EL (cell line): Measurements from ENCODE around the gene LDB2.

Experiments used
- DNase-seq: peaks from one replicate; pipeline ENCODE4 v3.0.0-alpha.2; 2016

Gene LDB2

GRCh38 chr4:16750882-16751642 is 147.4 kb downstream of the LDB2 start:
- no peak for DNase-seq

DNA sequence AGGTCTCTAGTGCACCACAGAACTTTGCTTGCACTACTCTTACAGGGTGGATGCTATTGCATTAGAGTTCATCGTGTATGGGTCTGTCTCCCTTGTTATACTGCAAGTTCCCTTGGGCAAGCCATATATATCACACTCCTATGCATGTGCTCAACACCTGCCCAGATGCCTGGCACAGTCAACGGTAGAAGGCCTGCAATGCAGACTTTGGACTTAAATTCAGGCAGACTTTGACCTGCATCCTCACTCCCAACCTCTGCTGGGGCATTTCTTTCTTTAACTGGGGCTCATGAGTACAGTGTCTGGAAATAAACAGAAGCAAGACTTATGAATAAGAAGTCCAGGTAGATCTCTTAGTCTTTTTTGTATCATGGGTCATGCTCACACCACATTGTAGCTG is 148.2 kb downstream of the LDB2 start:
- DNase-seq = no peak

- no peak for DNase-seq
These were observed 152.6 kb downstream of the LDB2 start for GRCh38 chr4:16745887-16746286.

GRCh38 chr4:16745009-16745635 is 153.3 kb downstream of the LDB2 start:
- peak; percentile 56 for DNase-seq

DNA sequence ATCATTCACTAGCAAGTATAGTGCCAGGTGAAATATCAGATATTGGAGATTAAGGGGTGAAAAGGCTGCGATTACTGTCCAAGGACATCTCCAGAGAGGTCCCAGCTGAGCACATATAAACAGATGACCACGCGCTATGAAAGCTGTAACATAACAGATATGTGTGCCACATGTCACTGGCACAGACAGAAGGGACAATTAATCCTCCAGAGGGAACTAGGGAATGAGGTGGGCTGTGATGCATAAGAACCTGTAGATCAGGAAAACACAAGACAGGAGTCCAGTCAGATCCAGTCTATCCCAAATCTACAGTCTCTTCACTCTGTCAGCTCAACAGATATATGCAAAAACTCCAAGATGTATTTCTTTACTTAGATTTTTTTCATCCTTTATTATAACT is 157.2 kb downstream of the LDB2 start:
- no peak for DNase-seq

DNA sequence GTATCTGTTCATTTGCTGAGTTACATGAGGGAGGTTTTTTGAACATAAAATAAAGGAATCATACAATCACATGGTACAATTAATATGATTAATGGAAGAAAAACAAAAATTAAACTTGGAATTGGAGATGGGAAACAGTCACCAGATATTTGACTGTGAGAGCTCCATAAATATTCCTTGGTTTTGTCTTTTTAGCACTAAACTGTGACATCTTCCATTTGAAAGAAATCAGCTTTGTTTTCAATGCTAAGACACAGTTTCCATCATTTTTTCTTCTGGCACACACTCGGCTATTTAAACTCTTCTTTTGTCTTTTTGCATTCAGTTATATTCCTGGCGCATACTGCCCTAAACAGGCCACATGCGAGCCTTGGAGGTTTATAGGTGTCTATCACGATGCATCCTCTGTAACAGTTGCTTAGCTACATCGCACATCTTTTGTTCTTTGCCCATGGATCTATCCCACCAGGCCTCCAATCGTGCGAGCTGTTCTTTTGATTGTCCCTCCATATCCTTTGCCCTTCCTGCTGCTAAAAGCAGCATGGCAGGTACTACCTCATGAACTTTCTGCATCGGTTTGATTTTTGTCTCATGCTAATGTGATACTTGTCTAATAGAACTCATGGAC is 158.3 kb downstream of the LDB2 start:
- no peak for DNase-seq

GRCh38 chr4:16738558-16738957 is 159.9 kb downstream of the LDB2 start:
- DNase-seq = no peak

GRCh38 chr4:16733509-16733908 is 164.9 kb downstream of the LDB2 start:
- no peak for DNase-seq

DNA sequence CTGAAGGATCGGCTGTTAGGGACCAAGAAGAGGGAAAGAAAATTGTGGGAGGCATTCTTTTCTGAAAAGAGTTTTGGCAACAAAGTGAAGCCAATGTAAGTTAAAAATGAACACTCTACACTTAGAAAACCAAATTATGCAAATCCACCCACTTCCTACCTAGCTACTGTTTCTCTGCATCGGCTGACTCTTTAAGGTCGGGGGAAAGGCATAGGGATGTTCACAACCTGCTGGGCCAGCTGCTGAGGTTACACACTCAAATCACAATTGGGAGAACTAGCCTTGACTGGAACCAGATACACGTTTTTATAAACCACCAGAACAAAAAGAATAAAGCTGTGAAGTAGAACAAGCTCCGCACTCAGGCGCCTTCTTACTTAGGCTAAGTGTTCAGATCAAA is 165.7 kb downstream of the LDB2 start:
- DNase-seq = no peak

- no peak for DNase-seq
These were observed 166.6 kb downstream of the LDB2 start for GRCh38 chr4:16731776-16732380.

DNA sequence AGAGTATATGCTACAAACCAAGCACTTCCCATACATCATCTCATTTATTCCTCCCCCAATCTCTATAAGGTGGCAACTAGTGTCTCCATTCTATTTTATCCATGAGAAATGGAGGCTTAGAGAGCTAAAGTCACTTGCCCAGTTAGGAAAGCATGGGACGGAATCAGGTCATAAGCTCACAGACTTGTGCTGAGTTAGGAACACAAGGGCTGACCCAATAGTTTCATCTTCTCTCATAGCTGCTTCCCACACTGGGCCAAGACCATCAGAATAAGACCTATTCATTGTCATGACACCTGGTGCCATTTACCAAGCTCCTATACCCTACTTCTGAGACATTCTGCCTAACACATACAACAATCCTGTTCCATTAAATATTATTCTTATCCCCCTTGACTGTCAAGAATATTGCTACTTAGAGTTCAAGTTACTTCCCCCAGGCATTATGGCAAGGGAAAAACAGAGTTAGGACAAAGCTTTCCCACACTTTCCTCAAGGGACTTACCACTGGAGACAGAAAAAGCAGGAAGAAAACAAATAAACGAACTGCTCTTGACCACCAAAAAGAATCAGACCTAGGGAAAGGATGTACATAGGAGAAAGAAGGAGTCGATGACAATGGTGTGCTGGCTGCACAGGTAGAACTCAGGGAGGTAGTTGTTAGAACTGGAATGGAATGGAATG is 167.8 kb downstream of the LDB2 start:
- DNase-seq = no peak

DNA sequence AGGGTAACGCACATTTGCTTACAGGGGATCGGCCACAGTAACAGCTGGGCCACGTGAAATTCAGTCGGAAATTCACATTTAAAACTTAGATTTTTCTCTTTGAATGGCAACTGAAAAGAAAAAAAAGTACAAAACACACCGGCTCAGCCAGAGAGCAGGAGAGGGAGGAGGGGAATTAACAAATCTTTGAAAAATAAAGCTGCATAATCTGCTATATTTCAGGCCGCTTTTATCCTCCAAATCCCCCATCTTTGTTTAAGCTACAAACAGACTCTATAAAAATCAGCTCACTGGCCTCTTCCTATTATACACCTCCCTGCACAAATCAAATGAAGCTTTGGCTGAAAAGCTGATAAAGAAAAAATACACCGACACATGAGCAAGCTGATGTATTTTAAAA is 169.1 kb downstream of the LDB2 start:
- no peak for DNase-seq

DNA sequence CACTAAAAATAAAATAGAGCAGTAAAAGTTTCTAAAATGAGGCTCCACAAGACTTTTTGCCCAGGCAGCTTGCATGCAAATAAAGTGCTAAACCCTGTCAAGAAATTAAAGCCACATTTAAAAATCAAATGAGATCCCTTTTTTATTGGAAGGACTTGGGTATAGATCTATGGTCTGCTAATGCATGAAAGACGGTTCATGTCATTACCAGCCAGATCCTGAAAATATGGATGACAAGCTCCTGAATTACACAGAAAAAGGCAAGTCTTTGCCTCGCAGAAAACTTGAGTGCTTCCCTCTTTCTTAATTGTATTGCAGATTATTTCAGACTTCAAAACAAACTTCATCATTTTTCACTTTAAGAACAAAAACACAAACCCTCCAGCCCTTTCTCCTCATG is 169.6 kb downstream of the LDB2 start:
- no peak for DNase-seq

- DNase-seq = no peak
These were observed 170.3 kb downstream of the LDB2 start for GRCh38 chr4:16728111-16728510.

DNA sequence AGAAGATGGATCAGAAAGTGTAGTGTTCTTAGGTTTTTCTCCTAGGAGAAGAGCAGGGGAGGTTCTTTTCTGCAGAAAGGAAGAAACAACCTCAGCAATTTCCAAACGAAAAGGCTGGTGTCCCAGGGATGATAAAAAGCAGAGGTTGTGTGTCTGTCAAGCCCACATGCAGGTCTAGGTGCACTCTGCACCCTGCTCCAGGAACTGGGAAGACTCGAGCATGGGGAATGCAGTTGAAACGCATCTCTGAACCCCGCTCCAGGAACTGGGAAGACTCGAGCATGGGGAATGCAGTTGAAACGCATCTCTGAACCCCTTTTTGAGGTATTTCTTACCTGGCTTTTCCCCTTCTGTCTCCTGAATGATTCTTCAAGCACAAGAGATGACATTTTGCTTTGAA is 171.2 kb downstream of the LDB2 start:
- no peak for DNase-seq

GRCh38 chr4:16726368-16727050 is 171.9 kb downstream of the LDB2 start:
- no peak for DNase-seq

GRCh38 chr4:16725252-16725651 is 173.2 kb downstream of the LDB2 start:
- no peak for DNase-seq

DNA sequence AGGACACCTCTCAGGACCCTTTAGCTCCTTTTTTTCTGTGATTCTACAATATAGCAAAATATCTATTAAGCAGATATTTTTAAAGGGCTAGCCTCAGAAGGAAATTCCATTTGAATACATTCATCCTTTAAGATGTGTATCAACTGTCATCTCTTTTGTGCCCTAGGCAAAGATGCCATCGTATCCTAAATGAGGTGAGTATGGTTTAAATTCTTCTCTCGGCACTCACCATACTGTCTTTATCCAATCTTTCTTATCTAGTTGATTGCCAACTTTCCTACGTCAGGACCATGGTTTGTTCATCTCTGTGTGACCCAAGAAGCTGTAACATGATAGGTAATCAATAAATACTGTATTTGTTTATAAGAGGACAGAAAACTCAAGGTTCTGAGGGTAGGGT is 176.0 kb downstream of the LDB2 start:
- DNase-seq = peak; percentile 83

- DNase-seq = peak; percentile 87
These were observed 176.7 kb downstream of the LDB2 start for GRCh38 chr4:16721613-16722291.

DNA sequence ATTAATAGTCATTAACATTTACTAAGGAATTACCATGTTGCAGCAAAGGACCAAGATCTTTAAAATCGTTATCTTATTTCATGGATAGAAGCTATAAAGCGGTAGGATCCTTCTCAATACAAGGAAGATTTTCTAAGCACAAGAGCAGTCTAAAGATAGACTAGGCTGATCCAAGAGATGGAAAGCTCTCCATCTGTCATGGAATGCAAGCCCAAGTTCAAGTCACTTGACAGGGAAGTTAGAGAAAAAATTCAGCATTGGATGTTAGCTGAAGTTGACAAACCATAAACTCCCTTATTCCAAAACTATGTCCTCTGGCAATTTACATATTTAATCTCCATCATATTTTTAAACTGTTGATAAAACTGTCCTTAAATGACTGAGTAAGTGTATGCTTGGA is 177.7 kb downstream of the LDB2 start:
- no peak for DNase-seq

DNA sequence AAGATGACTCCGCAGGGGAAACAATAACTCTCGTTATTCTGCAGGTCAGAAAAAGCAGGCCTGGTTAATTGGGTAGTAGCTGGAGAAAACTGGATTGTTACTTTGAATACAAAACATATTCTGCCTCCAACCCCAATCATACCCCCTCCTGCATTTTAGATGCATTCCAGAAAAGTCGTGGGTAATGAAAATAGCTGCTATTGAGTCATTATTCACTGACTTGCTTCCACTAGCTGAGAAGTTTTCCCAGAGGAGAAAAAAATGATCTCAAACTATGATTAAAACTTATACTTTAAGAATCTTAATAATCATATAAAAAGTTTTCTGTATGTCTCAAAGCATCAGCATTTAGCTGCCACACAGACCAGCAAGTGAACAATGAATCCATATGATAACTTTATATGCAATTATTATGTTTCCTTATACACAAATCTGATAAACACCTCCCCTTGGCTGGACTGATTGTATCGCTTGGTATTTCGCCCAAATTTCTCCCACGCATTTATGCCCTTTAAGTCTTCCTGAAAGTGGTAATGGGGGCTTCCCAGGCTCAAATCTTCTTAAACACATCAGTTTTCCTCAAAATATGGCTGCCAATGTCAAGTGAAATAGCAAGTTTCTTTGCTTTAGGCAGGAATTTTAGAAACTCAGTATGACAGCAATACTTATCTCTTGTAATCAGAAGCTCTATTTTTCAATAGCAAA is 181.0 kb downstream of the LDB2 start:
- peak; percentile 36 for DNase-seq
